Tibial nerve (tissue), 3 donors: ENCODE measurements around the gene CENPO.

Experiments
- EP300 ChIP-seq, 2 donors: sonication (generic); formaldehyde crosslinking; IDR thresholded peaks; one replicate each; pipeline ENCODE4 v1.6.1; 2017; ENCODE audit warnings: antibody characterized with exemption in 2 of 2, mild to moderate bottlenecking in 1 of 2
- POLR2A ChIP-seq, 2 donors: fragments of 450-650 bp; IDR thresholded peaks; one replicate each; pipeline ENCODE4 v1.6.1; 2017; ENCODE audit warnings: antibody characterized with exemption in 2 of 2, mild to moderate bottlenecking in 2 of 2, moderate library complexity in 2 of 2

GRCh38 chr2:24824071-24824588, 30.9 kb downstream of the CENPO start:
- TF ChIP-seq POLR2A (IDR thresholded peaks at IDR 0.05) (no peak), EP300 (IDR thresholded peaks at IDR 0.05) (no peak)
